ENCODE measurements around the gene GALNT17. TPM values are rescaled to one million over a fixed set of nuclear protein-coding genes. Genes with fewer than 3 reads are reported as not detected.

The GALNT17 gene
- total RNA-seq, 1 experiment from 2014 or later = not detected

- DNase-seq (ENCODE audit: low spot score) = no peak
- TF ChIP-seq CTCF (conservative IDR thresholded peaks at IDR 0.05; ENCODE audit: low read depth, low read length) = no peak
- TF ChIP-seq EZH2 (IDR thresholded peaks at IDR 0.05; ENCODE audit: borderline replicate concordance, low read depth, low read length, poor library complexity, severe bottlenecking) = no peak
- CTCF ChIA-PET = no interaction called here
- no peak overlapping the region for H3K27ac ChIP-seq (ENCODE audit: low read depth, low read length, poor library complexity, severe bottlenecking)
- H3K4me1 ChIP-seq (ENCODE audit: insufficient read depth, low read length, poor library complexity, severe bottlenecking) = no peaks in the 10 kb centered on the region
- H3K27me3 ChIP-seq (replicated peaks; ENCODE audit: insufficient read depth, low read depth, low read length, poor library complexity) = no peaks in the 10 kb centered on the region
- no TSS peak for BruUV-seq (replicated peaks)
- POLR2A ChIA-PET (ENCODE audit: low non-redundant PET) = no interaction called here
- no peak overlapping the region for H3K4me3 ChIP-seq (ENCODE audit: low read depth, low read length, poor library complexity, severe bottlenecking)
- H3K36me3 ChIP-seq (ENCODE audit: insufficient read depth, low read length, poor library complexity, severe bottlenecking) = no peaks in the 10 kb centered on the region
- intact Hi-C loops (cut with micrococcal nuclease; ENCODE audit: unreplicated experiment) = no loop called here
- H3K9me3 ChIP-seq (ENCODE audit: low read depth, low read length, poor library complexity, severe bottlenecking) = peaks cover 18% of the 10 kb centered on the region
Measured at GRCh38 chr7:71264005-71264404, 132.1 kb downstream of the GALNT17 start.

GRCh38 chr7:71266912-71267311, 135.0 kb downstream of the GALNT17 start:
- no TSS peak for BruUV-seq (replicated peaks)
- TF ChIP-seq EZH2 (IDR thresholded peaks at IDR 0.05; ENCODE audit: borderline replicate concordance, low read depth, low read length, poor library complexity, severe bottlenecking) (no peak), CTCF (conservative IDR thresholded peaks at IDR 0.05; ENCODE audit: low read depth, low read length) (no peak)
- H3K9me3 ChIP-seq (ENCODE audit: low read depth, low read length, poor library complexity, severe bottlenecking) = peaks cover 18% of the 10 kb centered on the region
- no peak overlapping the region for H3K4me3 ChIP-seq (ENCODE audit: low read depth, low read length, poor library complexity, severe bottlenecking)
- DNase-seq (ENCODE audit: low spot score) = no peak
- no peaks in the 10 kb centered on the region for H3K36me3 ChIP-seq (ENCODE audit: insufficient read depth, low read length, poor library complexity, severe bottlenecking)
- H3K4me1 ChIP-seq (ENCODE audit: insufficient read depth, low read length, poor library complexity, severe bottlenecking) = no peaks in the 10 kb centered on the region
- no peak overlapping the region for H3K27ac ChIP-seq (ENCODE audit: low read depth, low read length, poor library complexity, severe bottlenecking)
- POLR2A ChIA-PET (ENCODE audit: low non-redundant PET) = no interaction called here
- no peaks in the 10 kb centered on the region for H3K27me3 ChIP-seq (replicated peaks; ENCODE audit: insufficient read depth, low read depth, low read length, poor library complexity)
- CTCF ChIA-PET = no interaction called here
- intact Hi-C loops (cut with micrococcal nuclease; ENCODE audit: unreplicated experiment) = no loop called here

- Histone ChIP-seq H3K9me3 (ENCODE audit: low read depth, low read length, poor library complexity, severe bottlenecking) (peaks cover 18% of the 10 kb centered on the region), H3K4me3 (ENCODE audit: low read depth, low read length, poor library complexity, severe bottlenecking) (no peak overlapping the region), H3K27ac (ENCODE audit: low read depth, low read length, poor library complexity, severe bottlenecking) (no peak overlapping the region), H3K27me3 (replicated peaks; ENCODE audit: insufficient read depth, low read depth, low read length, poor library complexity) (no peaks in the 10 kb centered on the region), H3K36me3 (ENCODE audit: insufficient read depth, low read length, poor library complexity, severe bottlenecking) (no peaks in the 10 kb centered on the region), H3K4me1 (ENCODE audit: insufficient read depth, low read length, poor library complexity, severe bottlenecking) (no peaks in the 10 kb centered on the region)
- intact Hi-C loops (cut with micrococcal nuclease; ENCODE audit: unreplicated experiment) = no loop called here
- POLR2A ChIA-PET (ENCODE audit: low non-redundant PET) = no interaction called here
- CTCF ChIA-PET = no interaction called here
- BruUV-seq (replicated peaks) = no TSS peak
- DNase-seq (ENCODE audit: low spot score) = no peak
- TF ChIP-seq EZH2 (IDR thresholded peaks at IDR 0.05; ENCODE audit: borderline replicate concordance, low read depth, low read length, poor library complexity, severe bottlenecking) (no peak), CTCF (conservative IDR thresholded peaks at IDR 0.05; ENCODE audit: low read depth, low read length) (no peak)
Measured at GRCh38 chr7:71267734-71268469, 136.0 kb downstream of the GALNT17 start.

All from A673 (cell line).